GM15510 (cell line): Measurements from ENCODE around the gene GARIN5A.

Experiments
- POLR2A ChIP-seq: IDR thresholded peaks from 3 replicates; pipeline ENCODE4 v1.6.1; 2011; ENCODE audit warnings: borderline replicate concordance; ENCODE audit not compliant: insufficient read length; ENCODE audit errors: extremely low read depth

GARIN5A gene

GRCh38 chr19:50437862-50438449 is 38.7 kb downstream of the GARIN5A start:
- TF ChIP-seq POLR2A: no peak

GRCh38 chr19:50435627-50436026 is 41.0 kb downstream of the GARIN5A start:
- TF ChIP-seq POLR2A: no peak

GRCh38 chr19:50435221-50435620 is 41.4 kb downstream of the GARIN5A start:
- no peak for TF ChIP-seq POLR2A

- no peak for TF ChIP-seq POLR2A
Observed at GRCh38 chr19:50434525-50434924, 42.1 kb downstream of the GARIN5A start.

GRCh38 chr19:50433201-50434180 is 43.2 kb downstream of the GARIN5A start:
- no peak for TF ChIP-seq POLR2A

GRCh38 chr19:50432221-50433028 is 44.2 kb downstream of the GARIN5A start, which contains the start of gene MYBPC2:
Gene MYBPC2, plus strand, starts transcription at chr19:50432892. Its CDS starts 62 bp downstream, at chr19:50432954.
- TF ChIP-seq POLR2A: no peak

- TF ChIP-seq POLR2A: peak; percentile 21
Observed at GRCh38 chr19:50431343-50432220, 45.1 kb downstream of the GARIN5A start.

GRCh38 chr19:50430888-50431342 is 45.7 kb downstream of the GARIN5A start:
- no peak for TF ChIP-seq POLR2A

GRCh38 chr19:50428772-50429463 is 47.7 kb downstream of the GARIN5A start:
- no peak for TF ChIP-seq POLR2A

GRCh38 chr19:50427997-50428425 is 48.6 kb downstream of the GARIN5A start:
- TF ChIP-seq POLR2A: peak; percentile 12

GRCh38 chr19:50427318-50427925 is 49.2 kb downstream of the GARIN5A start:
- TF ChIP-seq POLR2A: no peak

- TF ChIP-seq POLR2A: no peak
Observed at GRCh38 chr19:50425581-50425980, 51.1 kb downstream of the GARIN5A start.
